ENCODE results near the gene TMEM184C. TPM values are rescaled to one million over a fixed set of nuclear protein-coding genes. Genes with fewer than 3 reads are reported as not detected.

TMEM184C gene
- total RNA-seq, 1 donor from 2014 or later, result 51.7 TPM

- DNase-seq, result no peak
Observed at GRCh38 chr4:147674073-147674472, 56.9 kb downstream of the TMEM184C start.

- DNase-seq, result no peak
Observed at GRCh38 chr4:147674496-147674895, 57.3 kb downstream of the TMEM184C start.

- DNase-seq, result no peak
Observed at GRCh38 chr4:147678106-147678505, 60.9 kb downstream of the TMEM184C start.

- DNase-seq, result peak; percentile 2
Observed at GRCh38 chr4:147678796-147679549, 61.8 kb downstream of the TMEM184C start.

- peak; percentile 4 for DNase-seq
Observed at GRCh38 chr4:147682755-147683154, 65.6 kb downstream of the TMEM184C start.

GRCh38 chr4:147683188-147683591 is 66.0 kb downstream of the TMEM184C start:
- DNase-seq, result peak; percentile 34

GRCh38 chr4:147683717-147684700 is 66.8 kb downstream of the TMEM184C start, which contains the start of gene PRMT9:
TSS of gene PRMT9 (minus strand) at chr4:147684163. CDS start at chr4:147683987, 176 bp downstream.
- DNase-seq, result peak; percentile 96

GRCh38 chr4:147689067-147689466 is 71.9 kb downstream of the TMEM184C start:
- no peak for DNase-seq

GRCh38 chr4:147691820-147692219 is 74.6 kb downstream of the TMEM184C start:
- DNase-seq, result no peak

GRCh38 chr4:147693218-147693617 is 76.0 kb downstream of the TMEM184C start:
- DNase-seq, result no peak

GRCh38 chr4:147696866-147697265 is 79.7 kb downstream of the TMEM184C start:
- no peak for DNase-seq

- no peak for DNase-seq
Observed at GRCh38 chr4:147704846-147705245, 87.6 kb downstream of the TMEM184C start.

- peak; percentile 77 for DNase-seq
Observed at GRCh38 chr4:147707892-147708672, 90.9 kb downstream of the TMEM184C start.

GRCh38 chr4:147709999-147710398 is 92.8 kb downstream of the TMEM184C start:
- DNase-seq, result no peak

GRCh38 chr4:147714575-147715401 is 97.6 kb downstream of the TMEM184C start:
- peak; percentile 80 for DNase-seq

GRCh38 chr4:147717878-147718277 is 100.7 kb downstream of the TMEM184C start:
- DNase-seq, result no peak

Other genes with a start within 250 kb of the TMEM184C start
- 0.19 TPM in 1 of 2 replicates, not detected in the other for gene EDNRA, start 136.3 kb upstream of the TMEM184C start, total RNA-seq
- 10.1 and 11.1 TPM in 2 replicates for gene PRMT9, start 66.8 kb downstream of the TMEM184C start, total RNA-seq
- gene ARHGAP10, start 114.7 kb downstream of the TMEM184C start, total RNA-seq, result 12.3 and 14.6 TPM in 2 replicates